ENCODE data around the gene HCST.

Gene HCST

GRCh38 chr19:35868172-35868822 lies 34.0 kb upstream of the HCST start, which contains the start of gene APLP1:
APLP1 (plus strand) TSS chr19:35868574; CDS start chr19:35868637, 63 bp downstream.
- Histone ChIP-seq H3K4me1 (ENCODE audit: control insufficient read depth, insufficient read depth, low read length) (peaks cover 16% of the 10 kb centered on the region), H3K27ac (ENCODE audit: extremely low read depth, low read depth, low read length) (peak within 1 kb of the TSS; percentile 34; the same call in 1 of the 2 replicates), H3K9me3 (ENCODE audit: control insufficient read depth, insufficient read depth, low read depth, low read length) (no peaks in the 10 kb centered on the region), H3K36me3 (ENCODE audit: control insufficient read depth in 2 of 2, insufficient read depth in 1 of 2, low read length in 2 of 2) (peaks cover 0 to 4% of the 10 kb centered on the region in 2 experiments; a peak in 1 of 3 replicates), H3K4me3 (ENCODE audit: low read depth, low read length) (peak within 1 kb of the TSS; percentile 27)
- POLR2A ChIA-PET: interaction anchor here (0.6 to 2.8 kb wide), 8 partner anchors 11 to 146 kb away, joined by 3 to 25 read pairs (median 4); partner anchors contain the start of gene ALKBH6
- CTCF ChIA-PET: interaction anchor here (0.6 to 3.2 kb wide), 9 partner anchors 9 to 371 kb away, joined by 3 to 12 read pairs (median 4); partner anchors contain the start of gene NPHS1
- 0 out of 2 replicates have a peak, but pooled peaks have one; percentile 5 for TF ChIP-seq KLF7 (tag by site-specific recombination; IDR thresholded peaks at IDR 0.05; ENCODE audit: borderline replicate concordance)
- TF ChIP-seq ZNF692 (tag by site-specific recombination; IDR thresholded peaks at IDR 0.05): peak; percentile 78; the same call in 1 of the 2 replicates
- no peak for TF ChIP-seq ZBTB20 (tag by site-specific recombination; IDR thresholded peaks at IDR 0.05)
- no peak for TF ChIP-seq ZNF785 (tag by site-specific recombination; IDR thresholded peaks at IDR 0.05)
- no peak; the same call in 1 of the 2 replicates for TF ChIP-seq GLIS2 (tag by site-specific recombination; IDR thresholded peaks at IDR 0.05)
- peak; percentile 78; the same call in 1 of the 2 replicates for TF ChIP-seq ZNF600 (tag by site-specific recombination; IDR thresholded peaks at IDR 0.05)
- no peak for TF ChIP-seq ZNF624 (tag by site-specific recombination; IDR thresholded peaks at IDR 0.05)
- no peak for TF ChIP-seq ZNF449 (tag by site-specific recombination; IDR thresholded peaks at IDR 0.05)
- no peak for TF ChIP-seq ZFP3 (tag by site-specific recombination; IDR thresholded peaks at IDR 0.05; ENCODE audit: low read depth)
- TF ChIP-seq, protein P1, sequence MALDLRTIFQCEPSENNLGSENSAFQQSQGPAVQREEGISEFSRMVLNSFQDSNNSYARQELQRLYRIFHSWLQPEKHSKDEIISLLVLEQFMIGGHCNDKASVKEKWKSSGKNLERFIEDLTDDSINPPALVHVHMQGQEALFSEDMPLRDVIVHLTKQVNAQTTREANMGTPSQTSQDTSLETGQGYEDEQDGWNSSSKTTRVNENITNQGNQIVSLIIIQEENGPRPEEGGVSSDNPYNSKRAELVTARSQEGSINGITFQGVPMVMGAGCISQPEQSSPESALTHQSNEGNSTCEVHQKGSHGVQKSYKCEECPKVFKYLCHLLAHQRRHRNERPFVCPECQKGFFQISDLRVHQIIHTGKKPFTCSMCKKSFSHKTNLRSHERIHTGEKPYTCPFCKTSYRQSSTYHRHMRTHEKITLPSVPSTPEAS (tag by site-specific recombination; IDR thresholded peaks at IDR 0.05): no peak
- TF ChIP-seq GLI2 (tag by site-specific recombination; IDR thresholded peaks at IDR 0.05; ENCODE audit: borderline replicate concordance, low read depth): no peak
- TF ChIP-seq, protein P2, sequence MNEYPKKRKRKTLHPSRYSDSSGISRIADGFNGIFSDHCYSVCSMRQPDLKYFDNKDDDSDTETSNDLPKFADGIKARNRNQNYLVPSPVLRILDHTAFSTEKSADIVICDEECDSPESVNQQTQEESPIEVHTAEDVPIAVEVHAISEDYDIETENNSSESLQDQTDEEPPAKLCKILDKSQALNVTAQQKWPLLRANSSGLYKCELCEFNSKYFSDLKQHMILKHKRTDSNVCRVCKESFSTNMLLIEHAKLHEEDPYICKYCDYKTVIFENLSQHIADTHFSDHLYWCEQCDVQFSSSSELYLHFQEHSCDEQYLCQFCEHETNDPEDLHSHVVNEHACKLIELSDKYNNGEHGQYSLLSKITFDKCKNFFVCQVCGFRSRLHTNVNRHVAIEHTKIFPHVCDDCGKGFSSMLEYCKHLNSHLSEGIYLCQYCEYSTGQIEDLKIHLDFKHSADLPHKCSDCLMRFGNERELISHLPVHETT (tag by site-specific recombination; IDR thresholded peaks at IDR 0.05): no peak
- no peak for TF ChIP-seq ZBTB44 (tag by site-specific recombination; IDR thresholded peaks at IDR 0.05)
- TF ChIP-seq ZIC2 (tag by site-specific recombination; IDR thresholded peaks at IDR 0.05): no peak
- peak; percentile 30; the same call in 1 of the 2 replicates for TF ChIP-seq ZFP69B (tag by site-specific recombination; IDR thresholded peaks at IDR 0.05)
- TF ChIP-seq SP2 (tag by site-specific recombination; IDR thresholded peaks at IDR 0.05): peak; percentile 62
- no peak for TF ChIP-seq ZNF280D (tag by site-specific recombination; IDR thresholded peaks at IDR 0.05)
- no peak for TF ChIP-seq ZNF404 (tag by site-specific recombination; IDR thresholded peaks at IDR 0.05)
- TF ChIP-seq ZNF423 (tag by site-specific recombination; IDR thresholded peaks at IDR 0.05): no peak
- peak; percentile 27; the same call in 1 of the 2 replicates for TF ChIP-seq ZBTB17 (tag by site-specific recombination; IDR thresholded peaks at IDR 0.05)
- 0 out of 2 replicates have a peak, but pooled peaks have one; percentile 16 for TF ChIP-seq ZNF677 (tag by site-specific recombination; IDR thresholded peaks at IDR 0.05)
- TF ChIP-seq, protein P3, sequence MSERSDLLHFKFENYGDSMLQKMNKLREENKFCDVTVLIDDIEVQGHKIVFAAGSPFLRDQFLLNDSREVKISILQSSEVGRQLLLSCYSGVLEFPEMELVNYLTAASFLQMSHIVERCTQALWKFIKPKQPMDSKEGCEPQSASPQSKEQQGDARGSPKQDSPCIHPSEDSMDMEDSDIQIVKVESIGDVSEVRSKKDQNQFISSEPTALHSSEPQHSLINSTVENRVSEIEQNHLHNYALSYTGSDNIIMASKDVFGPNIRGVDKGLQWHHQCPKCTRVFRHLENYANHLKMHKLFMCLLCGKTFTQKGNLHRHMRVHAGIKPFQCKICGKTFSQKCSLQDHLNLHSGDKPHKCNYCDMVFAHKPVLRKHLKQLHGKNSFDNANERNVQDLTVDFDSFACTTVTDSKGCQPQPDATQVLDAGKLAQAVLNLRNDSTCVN (tag by site-specific recombination; optimal IDR thresholded peaks at IDR 0.05): peak; percentile 52
- peak; percentile 87 for TF ChIP-seq ZNF335 (tag by site-specific recombination; conservative IDR thresholded peaks at IDR 0.05)
- no peak for TF ChIP-seq ZNF623 (tag by site-specific recombination; IDR thresholded peaks at IDR 0.05)
- TF ChIP-seq KLF9 (tag by site-specific recombination; IDR thresholded peaks at IDR 0.05; ENCODE audit: low read depth): peak; percentile 47; the same call in 1 of the 2 replicates

All from HEK293 (cell line).